ENCODE data around the gene QSOX2.

The QSOX2 gene

GRCh38 chr9:136219276-136219675 is 26.3 kb downstream of the QSOX2 start:
- no peak for DNase-seq

DNA sequence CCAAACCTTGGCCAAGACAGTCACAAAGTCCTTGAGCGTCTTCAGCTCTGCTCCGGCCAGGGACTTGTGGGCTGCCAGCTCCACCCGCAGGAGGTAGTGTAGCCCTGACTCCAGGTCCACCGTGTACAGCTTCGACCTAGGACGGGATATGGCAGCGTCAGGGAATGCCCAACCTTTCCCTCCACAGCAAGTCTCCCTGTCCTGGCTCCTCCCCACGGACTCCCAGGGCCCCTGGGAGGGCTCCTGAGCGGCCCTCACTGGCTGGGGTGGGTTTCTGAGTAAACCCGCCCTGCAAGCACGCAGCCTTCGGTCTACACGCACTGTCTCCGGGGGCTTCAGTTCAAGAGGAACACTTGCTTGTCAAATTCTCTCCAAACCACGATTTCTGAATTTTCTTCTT is 26.9 kb downstream of the QSOX2 start:
- no peak for DNase-seq

DNA sequence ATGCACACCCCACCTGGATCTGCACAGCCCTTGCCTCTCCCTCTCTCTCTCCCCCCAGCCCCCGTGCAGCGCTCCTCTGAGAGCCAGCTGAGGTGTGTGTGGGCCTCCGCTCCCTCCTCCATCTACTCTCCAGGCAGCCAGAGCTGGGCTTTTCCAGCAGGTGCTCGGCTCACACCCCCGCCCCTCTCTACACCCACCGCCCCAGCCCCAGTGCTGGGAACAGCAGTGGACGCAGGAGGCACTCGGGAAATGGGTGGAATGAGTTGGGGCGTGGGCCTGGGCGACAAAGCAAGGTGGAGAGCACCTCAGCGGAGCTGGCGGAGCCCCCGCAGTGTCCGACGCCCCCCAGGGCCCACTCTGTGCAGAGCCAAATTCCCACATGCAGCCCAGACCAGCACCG is 27.3 kb downstream of the QSOX2 start:
- no peak for DNase-seq

DNA sequence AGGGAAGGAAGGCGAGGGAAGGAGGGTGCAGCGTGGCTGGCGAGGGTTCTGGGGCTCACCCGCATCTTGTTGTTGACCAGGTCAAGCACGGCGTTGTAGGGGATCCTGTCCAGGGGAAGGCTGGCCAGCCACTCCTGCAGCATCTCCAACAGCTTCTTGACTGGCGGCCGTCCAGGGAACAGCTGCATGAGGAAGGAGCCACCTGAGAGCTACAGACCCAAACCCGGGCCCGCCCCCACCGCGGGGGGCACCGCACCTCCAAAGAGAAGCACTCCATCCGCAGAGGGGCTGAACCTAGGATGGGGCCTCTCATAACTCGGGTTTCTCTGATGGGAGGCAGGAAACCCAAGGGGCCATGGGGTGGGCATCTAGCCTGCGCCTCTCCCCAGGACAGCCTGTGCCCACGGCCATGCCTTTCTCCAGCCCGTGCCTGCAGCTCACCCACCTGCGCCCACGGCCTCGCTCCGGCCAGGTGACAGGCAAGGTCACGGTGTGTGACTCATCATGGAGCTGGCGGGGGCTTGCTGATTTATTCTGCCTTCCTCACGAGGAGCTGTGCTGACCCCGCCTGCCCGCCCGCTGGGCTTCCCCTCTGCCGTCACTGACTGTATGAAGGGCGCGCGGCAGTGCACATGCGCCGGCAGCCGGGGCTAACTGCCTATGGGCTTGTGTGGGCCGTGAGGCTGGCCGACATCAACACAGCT is 28.9 kb downstream of the QSOX2 start:
- no peak for DNase-seq

- no peak for DNase-seq
Observed at GRCh38 chr9:136213733-136214132, 31.9 kb downstream of the QSOX2 start.

DNA sequence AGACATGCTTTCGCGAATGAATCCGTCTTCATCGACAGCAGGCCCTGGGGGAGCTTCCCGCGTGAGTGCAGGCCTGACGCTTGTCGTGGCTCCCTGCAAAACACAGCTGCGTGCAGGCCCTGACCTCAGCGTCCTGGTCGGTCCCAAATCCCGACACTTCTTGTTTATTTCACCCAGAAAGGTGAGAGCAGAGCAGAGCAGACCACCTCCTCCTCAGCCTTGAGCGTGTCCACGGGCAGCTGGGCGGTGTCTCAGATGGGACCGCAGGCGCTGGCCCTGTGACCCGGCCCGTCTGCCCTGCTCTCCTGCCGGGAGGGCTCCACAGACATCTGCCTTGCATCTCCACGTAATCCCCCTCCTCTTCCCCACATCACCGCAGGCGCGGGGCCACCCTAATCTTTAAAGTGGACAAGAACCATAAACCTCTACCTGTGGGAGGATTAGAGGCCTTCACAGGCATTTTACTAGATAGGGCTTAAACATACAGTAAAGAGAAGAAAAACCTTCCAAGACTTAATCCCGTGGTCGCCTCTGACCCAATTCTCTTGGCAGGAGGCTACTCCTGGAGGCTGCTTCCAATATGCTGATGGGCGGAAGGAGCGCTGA is 33.2 kb downstream of the QSOX2 start:
- DNase-seq, result no peak

DNA sequence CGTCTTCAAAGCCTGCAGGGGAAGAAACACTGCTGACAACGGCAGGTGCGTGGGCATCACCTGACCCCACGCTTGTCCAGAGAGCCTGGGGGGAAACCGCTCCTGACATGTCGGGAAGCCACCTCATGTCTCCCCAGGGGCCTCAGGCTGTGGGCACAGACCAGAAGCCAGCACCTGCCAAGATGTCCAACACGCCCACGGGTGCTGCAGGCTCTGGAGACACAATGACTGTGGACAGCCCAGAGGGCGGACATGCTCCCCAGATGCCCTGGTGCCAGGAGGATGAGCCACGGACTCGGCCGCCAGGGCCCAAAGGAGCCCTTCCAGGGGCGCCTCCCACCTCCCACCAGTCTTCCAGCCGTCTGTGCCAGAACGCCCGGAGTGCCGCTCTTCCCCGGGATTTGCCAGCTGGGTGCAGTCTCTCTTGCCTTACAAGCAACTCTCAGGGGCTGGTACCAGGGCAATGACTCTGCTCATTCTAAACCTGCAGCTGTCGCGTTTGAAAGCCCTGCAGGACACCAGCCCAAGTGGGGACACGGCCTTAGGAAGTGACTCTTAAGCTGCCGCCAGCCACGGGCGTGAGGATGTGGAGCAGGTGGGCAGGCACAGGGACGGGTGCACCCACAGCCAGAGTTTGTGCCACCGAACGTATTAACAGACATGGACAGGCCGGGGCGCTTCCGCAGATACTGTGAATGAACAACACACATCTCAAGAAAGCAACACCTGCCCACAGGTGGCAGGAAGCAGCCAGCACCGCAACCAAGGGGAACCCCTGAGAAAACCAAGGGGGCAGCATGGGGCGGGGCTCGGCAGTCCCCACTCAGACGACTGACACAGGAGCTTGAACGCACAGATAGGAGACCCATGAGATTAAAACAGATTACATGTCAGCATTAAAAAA is 33.9 kb downstream of the QSOX2 start:
- DNase-seq, result no peak

GRCh38 chr9:136211006-136211405 is 34.6 kb downstream of the QSOX2 start:
- DNase-seq, result no peak

GRCh38 chr9:136210276-136210675 is 35.3 kb downstream of the QSOX2 start:
- no peak for DNase-seq

GRCh38 chr9:136209786-136210185 is 35.8 kb downstream of the QSOX2 start:
- no peak for DNase-seq

GRCh38 chr9:136209232-136209631 is 36.4 kb downstream of the QSOX2 start:
- DNase-seq, result no peak

DNA sequence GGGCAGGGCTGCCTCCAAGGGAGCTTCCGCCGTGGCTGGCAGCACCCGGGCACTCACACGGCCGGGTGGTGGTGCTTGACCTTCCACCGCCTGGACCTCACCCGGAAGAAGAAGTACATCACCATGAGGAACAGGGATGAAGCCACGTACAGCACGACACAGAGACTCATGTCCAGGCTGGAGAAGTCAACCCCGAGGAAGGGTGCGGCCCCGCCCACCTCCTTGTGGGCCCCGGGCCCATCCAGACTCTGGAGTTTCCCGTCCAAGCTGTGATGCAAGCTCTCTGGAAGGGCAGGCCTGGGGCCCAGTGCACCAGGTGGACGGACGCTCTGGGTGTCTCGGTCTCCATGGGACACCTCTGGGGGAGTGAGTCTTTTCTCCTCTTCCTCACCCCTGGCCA is 36.9 kb downstream of the QSOX2 start:
- DNase-seq, result no peak

DNA sequence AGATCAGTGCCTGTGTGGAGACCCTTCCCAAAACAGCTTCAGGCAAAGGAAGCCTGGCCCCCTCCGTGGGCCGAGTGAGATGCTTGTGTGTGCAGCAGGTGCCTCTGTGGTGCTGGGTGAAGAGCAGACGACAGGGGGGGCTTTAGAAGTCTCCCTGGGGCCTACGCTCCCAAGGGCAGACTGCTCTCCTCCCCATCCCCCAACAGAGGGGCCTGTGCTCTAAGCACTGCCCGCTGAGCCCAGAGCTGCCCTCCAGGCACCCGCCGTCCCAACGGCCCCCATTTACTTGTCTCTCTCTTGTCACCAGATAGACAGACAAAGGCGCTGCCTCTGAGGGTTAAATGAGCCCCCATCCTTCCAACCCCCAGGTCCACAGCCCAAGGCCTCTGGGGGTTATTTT is 38.0 kb downstream of the QSOX2 start:
- DNase-seq, result no peak

- DNase-seq, result no peak
Observed at GRCh38 chr9:136206602-136207275, 38.9 kb downstream of the QSOX2 start.

DNA sequence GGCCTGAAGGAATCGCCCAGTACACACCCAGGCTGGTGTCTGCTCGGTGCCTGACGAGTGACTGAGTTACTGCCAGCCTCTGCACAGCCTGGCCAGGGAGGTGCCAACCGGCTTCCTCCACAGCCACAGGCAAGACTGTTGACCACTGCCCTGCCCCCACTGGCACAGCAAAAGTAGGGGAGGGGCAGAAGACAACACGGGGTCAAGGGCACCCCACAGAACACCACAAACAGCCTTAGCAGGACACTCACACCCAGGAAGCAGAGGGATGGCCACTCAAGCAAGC is 40.0 kb downstream of the QSOX2 start:
- DNase-seq, result no peak

- DNase-seq, result no peak
Observed at GRCh38 chr9:136204838-136205706, 40.5 kb downstream of the QSOX2 start, which contains the start of gene LHX3. LHX3 (minus strand) TSS chr9:136205128; CDS start chr9:136205012, 116 bp downstream.

DNA sequence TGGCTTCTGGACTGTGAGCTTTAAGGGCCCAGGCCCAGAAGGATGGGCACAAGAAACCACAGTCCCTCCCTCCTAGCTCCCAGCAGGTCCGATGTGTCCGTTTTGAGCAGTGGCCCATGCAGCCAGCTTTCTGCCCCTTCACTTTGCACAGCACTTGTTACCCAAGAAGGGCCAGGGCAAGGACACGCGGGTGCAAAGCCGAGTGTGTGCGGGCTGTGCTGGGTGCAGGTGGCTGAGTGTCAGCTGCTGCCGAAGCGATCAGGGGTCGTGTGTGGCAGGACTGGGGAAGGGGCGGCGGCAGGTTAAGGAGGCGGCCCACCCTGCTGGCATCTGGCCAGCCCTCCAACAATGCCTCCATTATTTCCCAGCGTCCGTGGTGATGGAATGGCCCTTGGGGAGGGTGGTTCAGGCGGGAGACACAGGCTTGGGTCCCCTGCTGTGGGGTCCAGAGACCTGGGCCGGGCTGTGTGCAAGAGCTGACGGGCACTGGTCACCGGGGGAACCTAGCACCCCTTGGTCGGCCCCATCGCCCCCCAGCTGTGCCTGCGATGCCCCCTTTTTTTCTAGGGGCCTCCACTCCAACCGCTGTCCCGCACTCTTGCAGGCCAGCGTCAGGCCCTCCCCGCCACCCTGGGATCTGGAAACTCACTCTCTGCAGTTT is 41.3 kb downstream of the QSOX2 start:
- no peak for DNase-seq

DNA sequence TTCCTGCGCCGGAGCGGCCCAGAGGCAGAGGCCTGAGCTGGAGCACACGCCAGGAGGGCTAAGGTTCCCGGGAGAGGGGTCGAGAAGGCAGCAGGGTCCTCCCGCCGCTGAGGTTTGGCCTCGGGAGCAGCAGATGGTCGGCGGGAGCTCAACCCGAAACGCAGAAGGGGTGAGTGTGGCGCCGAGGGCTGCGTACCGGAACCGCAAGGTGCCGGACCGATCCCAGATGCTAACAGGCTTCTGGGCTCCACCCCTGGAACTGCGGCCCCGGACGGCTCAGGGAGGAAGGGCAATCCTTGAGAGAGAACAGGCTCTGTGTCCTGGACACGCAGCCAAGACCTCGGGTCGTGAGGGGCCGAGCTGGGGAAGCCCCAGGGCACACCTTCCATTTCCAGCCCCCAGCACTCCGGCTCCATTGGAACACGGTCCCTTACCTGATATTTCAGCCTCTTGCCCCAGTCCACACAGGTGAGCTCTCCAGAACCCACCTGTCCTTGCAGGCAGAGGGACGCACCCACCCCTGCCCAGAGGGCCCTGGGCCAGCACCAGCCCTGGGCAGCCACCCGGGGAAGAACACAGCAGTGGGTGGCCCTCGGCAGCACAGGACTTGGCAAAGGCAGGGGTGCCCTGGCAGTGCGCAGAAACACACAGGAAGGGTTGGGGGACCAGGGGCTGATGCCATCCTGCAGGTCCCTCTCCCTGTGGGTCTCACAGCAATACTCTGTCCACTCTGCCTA is 42.0 kb downstream of the QSOX2 start:
- no peak for DNase-seq

DNA sequence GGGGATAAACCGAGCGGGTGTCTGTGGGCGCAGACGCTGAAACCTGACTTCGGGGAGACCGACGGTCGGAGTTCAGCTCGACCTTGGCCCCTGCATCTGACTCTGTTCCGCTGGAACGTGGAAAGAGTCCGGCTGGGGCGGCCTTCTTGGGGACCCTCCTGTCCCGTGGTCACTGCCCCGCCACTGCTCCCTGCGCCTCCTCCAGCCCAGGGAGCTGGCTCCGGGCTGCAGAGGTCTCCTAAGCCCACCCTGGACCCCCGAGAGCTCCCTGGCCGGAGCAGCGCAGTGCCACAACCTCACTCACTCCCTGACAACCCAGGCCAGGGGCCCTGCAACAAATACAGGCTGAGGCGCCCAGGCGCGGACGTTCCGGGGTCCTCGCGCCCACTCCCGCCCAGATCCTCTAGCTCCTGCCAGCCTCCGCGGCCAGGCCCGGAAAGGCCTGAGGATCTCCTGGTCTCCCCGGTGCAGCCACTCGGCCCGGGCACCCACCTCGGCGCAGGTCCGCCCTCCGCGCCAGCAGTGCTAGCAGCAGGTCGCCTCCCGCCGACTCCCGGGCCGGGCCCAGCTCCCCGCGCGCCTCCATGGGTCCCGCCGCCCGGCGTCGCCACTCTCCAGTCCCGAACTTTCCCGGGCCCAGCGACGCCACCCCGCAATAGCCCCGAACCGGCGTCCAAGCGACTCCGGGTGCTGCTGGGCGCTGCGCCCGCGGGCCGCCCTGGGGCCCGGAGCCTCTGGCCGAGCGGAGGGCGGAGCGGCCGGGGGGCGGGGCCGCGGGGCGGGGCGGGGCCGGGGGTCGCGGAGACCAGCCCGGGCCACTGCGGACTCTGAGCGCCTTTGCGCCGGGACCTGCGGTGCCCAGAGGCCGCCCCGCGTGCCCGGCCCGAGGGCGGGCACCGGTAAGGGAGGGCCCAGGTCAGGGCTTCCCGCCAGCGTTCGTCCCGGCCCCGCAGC is 42.9 kb downstream of the QSOX2 start:
- no peak for DNase-seq

Data from SHP77 treated with DMSO at 0.1 percent for 48 hours (cell line).